B cell (primary cell): ENCODE results near the gene EIPR1. TPM values are rescaled to one million over a fixed set of nuclear protein-coding genes. Genes with fewer than 3 reads are reported as not detected.
A peak's percentile ranks its signal among the peaks of the same experiment; 100 is the strongest.

ENCODE experiments used
- ATAC-seq: fragments of 200-7000 bp; cut with Tn5 transposase; one replicate; pipeline ENCODE4 v1.10.0; 2021; ENCODE audit warnings: low read depth, mild to moderate bottlenecking, moderate number of reproducible peaks, moderate library complexity
- CTCF ChIA-PET: fragments of 350-600 bp; sonication (Branson Sonifier 250); formaldehyde crosslinking; loops from one replicate; lab custom pipeline; 2021; ENCODE audit warnings: antibody characterized with exemption, inconsistent platforms; lab: Charles Lee
- POLR2A ChIA-PET: fragments of 350-600 bp; sonication (Branson Sonifier 250); formaldehyde crosslinking; loops from one replicate; lab custom pipeline; 2021; ENCODE audit warnings: antibody characterized with exemption; lab: Charles Lee
- DNase-seq: peaks from one replicate; pipeline ENCODE4 v3.0.0; 2013
- H2AFZ ChIP-seq: 2 replicates; pipeline ENCODE4 v1.6.1; 2012; ENCODE audit warnings: mild to moderate bottlenecking, low read depth, low read length; ENCODE audit not compliant: insufficient read depth, poor library complexity, severe bottlenecking
- H3K27ac ChIP-seq, 2 donors: 1 replicate in 1 of 2; 2 replicates in 1 of 2; pipeline ENCODE4 v1.5.1; 2012 to 2013; ENCODE audit warnings: low read length in 2 of 2, mild to moderate bottlenecking in 2 of 2, moderate library complexity in 1 of 2
- H3K27me3 ChIP-seq, 4 experiments: fragments of 200-600 bp in 1 of 4; sonication (generic) in 1 of 4; replicated peaks in 1 of 4; 1 replicate in 2 of 4; 2 replicates in 2 of 4; pipeline versions ENCODE4 v1.6.1 to v1.7.0; 2013 to 2016; ENCODE audit warnings: low read length in 3 of 4, mild to moderate bottlenecking in 2 of 4, mixed read lengths in 1 of 4, moderate library complexity in 1 of 4; ENCODE audit not compliant: insufficient read depth in 4 of 4, control insufficient read depth in 3 of 4; ENCODE audit errors: control extremely low read depth in 1 of 4
- H3K36me3 ChIP-seq, 2 experiments: replicated peaks in 1 of 2; 1 replicate in 1 of 2; 2 replicates in 1 of 2; pipeline versions ENCODE4 v1.6.1 to v1.7.1; 2013; ENCODE audit warnings: low read length in 1 of 2; ENCODE audit not compliant: insufficient read depth in 2 of 2, control insufficient read depth in 1 of 2; ENCODE audit errors: control extremely low read depth in 1 of 2, extremely low read depth in 1 of 2
- H3K4me1 ChIP-seq, 2 donors: fragments of 200-600 bp in 1 of 2; sonication (generic) in 1 of 2; 1 replicate in 1 of 2; 2 replicates in 1 of 2; pipeline versions ENCODE4 v1.5.1 to v1.6.1; 2013 to 2017; ENCODE audit warnings: low read length in 2 of 2; ENCODE audit not compliant: control insufficient read depth in 2 of 2, insufficient read depth in 2 of 2
- H3K4me2 ChIP-seq: replicated peaks from 2 replicates; pipeline ENCODE3; 2012; ENCODE audit warnings: mild to moderate bottlenecking, low read depth, low read length; ENCODE audit not compliant: poor library complexity, severe bottlenecking
- H3K4me3 ChIP-seq, 5 experiments: fragments of 200-600 bp in 1 of 5; sonication (generic) in 1 of 5; 1 replicate in 3 of 5; 2 replicates in 2 of 5; pipeline versions ENCODE4 v1.5.1 to v1.7.0; 2011 to 2016; ENCODE audit warnings: low read length in 4 of 5, mild to moderate bottlenecking in 4 of 5, low read depth in 2 of 5, control low read depth in 1 of 5, moderate library complexity in 1 of 5; ENCODE audit not compliant: insufficient read depth in 1 of 5; ENCODE audit errors: control extremely low read depth in 1 of 5, extremely low read depth in 1 of 5
- H3K79me2 ChIP-seq: fragments of 200-600 bp; sonication (generic); one replicate; pipeline ENCODE4 v1.6.0; 2016; ENCODE audit warnings: low read length; ENCODE audit not compliant: control insufficient read depth, insufficient read depth
- H3K9ac ChIP-seq: fragments of 200-600 bp; sonication (generic); 2 replicates; pipeline ENCODE4 v1.6.1; 2017; ENCODE audit warnings: mild to moderate bottlenecking, low read length, moderate library complexity
- H3K9me3 ChIP-seq, 3 donors: one replicate each; pipeline versions ENCODE4 v1.6.1 to v1.7.1; 2013; ENCODE audit warnings: low read length in 2 of 3; ENCODE audit not compliant: control insufficient read depth in 2 of 3, insufficient read depth in 1 of 3; ENCODE audit errors: control extremely low read depth in 1 of 3
- H4K20me1 ChIP-seq: 2 replicates; pipeline ENCODE4 v1.6.0; 2012; ENCODE audit warnings: mild to moderate bottlenecking, low read length; ENCODE audit not compliant: insufficient read depth, control insufficient read depth, poor library complexity, severe bottlenecking
- H3K27ac Mint-ChIP-seq: one replicate; pipeline ENCODE4 v1.8.0; 2021; ENCODE audit warnings: mixed read lengths
- H3K27me3 Mint-ChIP-seq: one replicate; pipeline ENCODE4 v1.8.0; 2021; ENCODE audit warnings: mixed read lengths
- H3K4me1 Mint-ChIP-seq: one replicate; pipeline ENCODE4 v1.8.0; 2021; ENCODE audit warnings: mixed read lengths
- H3K4me3 Mint-ChIP-seq: one replicate; pipeline ENCODE4 v1.8.0; 2021; ENCODE audit warnings: mixed read lengths
- H3K9me3 Mint-ChIP-seq: one replicate; pipeline ENCODE4 v1.8.0; 2022; ENCODE audit warnings: mixed read lengths; ENCODE audit not compliant: insufficient read depth
- CTCF ChIP-seq: fragments of 200-600 bp; IDR thresholded peaks from one replicate; pipeline ENCODE4 v1.8.0; 2022; ENCODE audit warnings: antibody characterized with exemption, mild to moderate bottlenecking
- EZH2 ChIP-seq: IDR thresholded peaks from 2 replicates; pipeline ENCODE4 v1.6.1; 2012; ENCODE audit warnings: borderline replicate concordance, low read depth, mild to moderate bottlenecking, moderate library complexity, low read length; ENCODE audit not compliant: insufficient read depth, poor library complexity, severe bottlenecking
- WGBS: methylation state at CpG from one replicate; pipeline ENCODE4 v1.1.5; 2013; ENCODE audit warnings: missing lambda C conversion rate; ENCODE audit not compliant: insufficient coverage; 5-methylcytosine and 5-hydroxymethylcytosine counted together
- intact Hi-C: fragments of 100-400 bp; cut with micrococcal nuclease; formaldehyde crosslinking; loops from one replicate; pipeline ENCODE4 v1.10.0; 2022
- polyA plus RNA-seq: library from polyadenylated mRNA; depleted of rRNA; stranded (reverse); fragments of >200 nt; gene quantifications from 2 replicates; pipeline ENCODE4 v1.2.3, GENCODE V29; 2012
- total RNA-seq, 2 donors: library from RNA; stranded (reverse); fragments of 120-200 nt in 1 of 2; gene quantifications; 1 replicate in 1 of 2; 2 replicates in 1 of 2; pipeline versions ENCODE4 v1.2.3 to v1.2.4, GENCODE V29; 2013 to 2022

Gene EIPR1
- total and polyA plus RNA-seq, 2 donors (not counting 1 experiment from before 2014, with no cell fraction given): 31.8 to 37.0 TPM

DNA sequence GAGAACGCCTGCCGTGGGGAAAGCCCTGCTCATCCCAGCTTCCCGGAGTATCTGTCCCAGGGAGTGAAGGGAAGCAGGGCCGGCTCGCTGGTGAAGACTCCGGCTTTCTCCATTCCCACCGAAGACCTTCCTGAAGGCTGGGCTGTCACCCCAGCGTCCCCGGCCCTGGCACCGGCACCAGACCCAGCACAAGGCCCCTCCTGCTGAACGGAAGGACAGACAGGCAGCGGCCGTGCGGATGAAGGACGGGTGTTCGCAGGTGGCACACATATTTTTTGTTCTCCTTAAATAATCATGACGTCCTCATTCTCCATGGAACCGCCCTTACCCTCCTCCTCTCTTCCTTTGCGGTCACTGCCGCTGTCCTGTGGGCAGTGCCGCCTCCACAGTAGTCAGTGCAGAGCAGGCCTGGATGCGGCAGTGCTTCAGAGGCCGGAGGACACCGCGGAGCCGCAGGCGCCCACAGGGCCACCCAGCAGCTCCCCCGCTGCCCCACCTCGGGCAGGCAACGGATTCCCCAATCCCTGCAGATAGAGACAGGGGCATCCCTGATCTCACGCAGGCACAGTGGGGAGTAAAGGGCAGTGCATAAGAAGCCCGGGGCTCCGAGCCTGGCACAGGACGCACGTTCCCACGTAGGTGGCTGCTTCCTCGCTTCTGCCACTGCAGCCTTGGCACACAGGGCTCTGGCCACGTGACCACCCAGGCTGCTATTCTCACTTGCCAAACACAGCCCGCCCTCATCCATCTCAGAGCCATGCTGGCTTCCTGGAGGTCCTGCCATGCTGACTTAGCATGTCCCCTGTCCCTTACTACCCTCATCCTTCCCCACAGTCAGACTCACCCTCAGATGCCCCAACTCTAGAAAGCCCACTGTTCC is 229.7 kb downstream of the EIPR1 start:
- CTCF ChIA-PET: no interaction called here
- Mint-ChIP-seq H3K9me3 (peaks cover 11% of the 10 kb centered on the region), H3K4me1 (peaks cover 26% of the 10 kb centered on the region), H3K27ac (no peak overlapping the region), H3K4me3 (no peak overlapping the region), H3K27me3 (no peaks in the 10 kb centered on the region)
- no peaks in the 10 kb centered on the region for H3K36me3 ChIP-seq
- no peak overlapping the region for H2AFZ ChIP-seq
- DNase-seq: no peak
- no peak for TF ChIP-seq EZH2
- intact Hi-C loops: no loop called here
- H4K20me1 ChIP-seq: no peaks in the 10 kb centered on the region
- H3K9me3 ChIP-seq: peaks cover 0 to 15% (median 2%) of the 10 kb centered on the region in 3 donors
- no peak overlapping the region for H3K9ac ChIP-seq
- H3K4me3 ChIP-seq: no peak overlapping the region
- no peak overlapping the region for H3K27ac ChIP-seq
- peak overlapping the region; percentile 29 for H3K4me2 ChIP-seq
- WGBS: 97% methylated on average over 37 of the region's 39 CpGs
- POLR2A ChIA-PET: no interaction called here
- no peak for ATAC-seq
- H3K4me1 ChIP-seq: peaks cover 20 to 61% of the 10 kb centered on the region in 2 donors
- H3K27me3 ChIP-seq: no peaks in the 10 kb centered on the region
- H3K79me2 ChIP-seq: peaks cover 9% of the 10 kb centered on the region

DNA sequence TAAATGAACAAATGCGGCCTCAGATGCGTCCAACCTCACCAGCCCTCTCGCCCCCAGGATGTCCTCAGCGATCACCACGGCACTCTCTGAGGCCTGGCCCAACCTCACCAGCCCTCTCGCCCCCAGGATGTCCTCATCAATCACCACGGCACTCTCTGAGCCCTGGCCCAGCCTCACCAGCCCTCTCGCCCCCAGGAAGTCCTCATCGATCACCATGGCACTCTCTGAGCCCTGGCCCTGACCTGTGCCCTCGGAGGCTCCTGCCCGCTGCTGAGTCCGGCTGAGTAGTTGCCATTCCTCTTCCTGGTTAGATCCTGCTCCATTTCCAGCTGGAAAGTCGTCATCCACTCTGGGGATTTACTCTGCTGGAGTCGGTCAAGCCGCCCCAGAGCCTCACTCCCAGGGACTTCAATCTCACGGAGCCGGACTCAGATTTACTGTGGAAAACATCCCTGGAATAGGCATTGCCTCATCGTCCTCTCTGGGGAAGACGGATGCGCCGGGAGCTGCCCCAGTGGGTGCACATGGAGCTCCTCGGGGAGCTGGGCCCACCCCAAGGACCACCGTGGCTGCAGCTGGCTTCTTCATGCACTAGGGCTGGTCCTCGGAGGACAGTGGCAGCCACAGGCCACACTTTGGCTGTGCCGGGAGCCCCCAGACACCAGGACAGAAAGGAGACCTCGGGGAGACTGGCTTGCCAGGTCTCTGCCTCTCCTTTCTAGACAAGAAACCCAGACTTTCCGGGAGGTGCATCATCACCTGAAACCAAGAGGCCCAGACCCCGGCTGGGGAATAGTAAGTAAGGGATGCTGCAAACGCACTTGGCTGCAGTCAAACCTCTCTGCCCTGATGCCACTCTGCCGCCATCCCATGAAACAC is 230.6 kb downstream of the EIPR1 start:
- Mint-ChIP-seq H3K4me3 (no peak overlapping the region), H3K27me3 (no peaks in the 10 kb centered on the region), H3K9me3 (peaks cover 5% of the 10 kb centered on the region), H3K27ac (peak overlapping the region; percentile 34), H3K4me1 (peaks cover 17% of the 10 kb centered on the region)
- ChIA-PET CTCF (no interaction called here), POLR2A (no interaction called here)
- H3K4me2 ChIP-seq: no peak overlapping the region
- 97% methylated on average over 27 of the region's 30 CpGs for WGBS
- H3K27me3 ChIP-seq: no peaks in the 10 kb centered on the region
- H3K36me3 ChIP-seq: no peaks in the 10 kb centered on the region
- DNase-seq: no peak
- H3K4me3 ChIP-seq: no peak overlapping the region
- H4K20me1 ChIP-seq: no peaks in the 10 kb centered on the region
- H3K9ac ChIP-seq: no peak overlapping the region
- intact Hi-C loops: no loop called here
- peaks cover 0 to 15% (median 2%) of the 10 kb centered on the region in 3 donors for H3K9me3 ChIP-seq
- ATAC-seq: no peak
- TF ChIP-seq EZH2: no peak
- no peak for TF ChIP-seq CTCF
- H3K79me2 ChIP-seq: peaks cover 9% of the 10 kb centered on the region
- H3K4me1 ChIP-seq: peaks cover 20 to 61% of the 10 kb centered on the region in 2 donors
- no peak overlapping the region for H2AFZ ChIP-seq
- peak overlapping the region in 1 of 2 donors; percentile 72 for H3K27ac ChIP-seq
